Gastrocnemius medialis (tissue), 4 donors: ENCODE data around the gene SALL3. TPM values are rescaled to one million over a fixed set of nuclear protein-coding genes. Genes with fewer than 3 reads are reported as not detected.

Experiments used
- ATAC-seq, 2 donors: fragments of 150-250 bp; one replicate each; pipeline ENCODE4 v1.9.1; 2016
- DNase-seq, 2 donors: peaks; one replicate each; pipeline ENCODE4 v3.0.0-alpha.2; 2019
- H3K27ac ChIP-seq, 4 donors: fragments of 200-600 bp; sonication (generic); 1 replicate in 1 of 4; 2 replicates in 3 of 4; pipeline ENCODE4 v1.5.1; 2016 to 2018; ENCODE audit warnings: mild to moderate bottlenecking in 2 of 4, moderate library complexity in 1 of 4
- H3K27me3 ChIP-seq, 3 donors: fragments of 200-600 bp; sonication (generic) in 2 of 3; 1 replicate in 1 of 3; 2 replicates in 2 of 3; pipeline versions ENCODE4 v1.5.1 to v1.6.0; 2016 to 2019; ENCODE audit warnings: mild to moderate bottlenecking in 1 of 3, moderate library complexity in 1 of 3
- H3K36me3 ChIP-seq, 2 donors: fragments of 200-600 bp; sonication (generic) in 1 of 2; one replicate each; pipeline ENCODE4 v1.5.1; 2017 to 2018
- H3K4me1 ChIP-seq, 2 donors: fragments of 200-600 bp; sonication (generic) in 1 of 2; one replicate each; pipeline ENCODE4 v1.5.1; 2016 to 2017; ENCODE audit warnings: mild to moderate bottlenecking in 2 of 2
- H3K4me3 ChIP-seq, 4 donors: fragments of 200-600 bp; sonication (generic) in 3 of 4; 1 replicate in 1 of 4; 2 replicates in 3 of 4; pipeline ENCODE4 v1.5.1; 2016 to 2019; ENCODE audit warnings: mild to moderate bottlenecking in 2 of 4
- H3K9me3 ChIP-seq, 3 donors: fragments of 200-600 bp; sonication (generic) in 2 of 3; 1 replicate in 1 of 3; 2 replicates in 2 of 3; pipeline ENCODE4 v1.5.1; 2016 to 2019
- POLR2A ChIP-seq, 2 donors: fragments of 450-650 bp; IDR thresholded peaks; one replicate each; pipeline ENCODE4 v1.6.1; 2017; ENCODE audit warnings: antibody characterized with exemption in 2 of 2, mild to moderate bottlenecking in 2 of 2, moderate library complexity in 2 of 2
- in situ Hi-C, 4 donors: fragments of 200-750 bp; cut with MboI; loops; one replicate each; pipeline versions ENCODE4 v1.15.0 to v1.8.0; 2017; ENCODE audit warnings: low sequenced_read_pairs in 4 of 4
- intact Hi-C: fragments of 100-400 bp; cut with DNase I; formaldehyde crosslinking; loops from one replicate; pipeline ENCODE4 v1.15.1; 2023; ENCODE audit warnings: low total_unique reads
- total RNA-seq, 4 donors: library from RNA; depleted of rRNA; stranded (reverse); fragments of >200 nt; gene quantifications; one replicate each; pipeline versions ENCODE4 v1.1.0 to v1.2.3, GENCODE V29; 2016
- TF ChIP-seq, protein P1 (sequence below), 5 experiments: fragments of 450-650 bp in 3 of 5; fragments of 200-600 bp in 2 of 5; sonication (generic) in 2 of 5; IDR thresholded peaks in 4 of 5; conservative IDR thresholded peaks in 1 of 5; 1 replicate in 4 of 5; 2 replicates in 1 of 5; pipeline ENCODE4 v1.5.1; 2016 to 2019; ENCODE audit warnings: antibody characterized with exemption in 5 of 5, mild to moderate bottlenecking in 3 of 5, moderate library complexity in 3 of 5

Gene SALL3
- total RNA-seq, 4 donors from 2014 or later, result not detected

GRCh38 chr18:78999939-79000338 is 20.3 kb downstream of the SALL3 start:
- no peak for TF ChIP-seq POLR2A (IDR thresholded peaks at IDR 0.05)
- TF ChIP-seq, protein P1, sequence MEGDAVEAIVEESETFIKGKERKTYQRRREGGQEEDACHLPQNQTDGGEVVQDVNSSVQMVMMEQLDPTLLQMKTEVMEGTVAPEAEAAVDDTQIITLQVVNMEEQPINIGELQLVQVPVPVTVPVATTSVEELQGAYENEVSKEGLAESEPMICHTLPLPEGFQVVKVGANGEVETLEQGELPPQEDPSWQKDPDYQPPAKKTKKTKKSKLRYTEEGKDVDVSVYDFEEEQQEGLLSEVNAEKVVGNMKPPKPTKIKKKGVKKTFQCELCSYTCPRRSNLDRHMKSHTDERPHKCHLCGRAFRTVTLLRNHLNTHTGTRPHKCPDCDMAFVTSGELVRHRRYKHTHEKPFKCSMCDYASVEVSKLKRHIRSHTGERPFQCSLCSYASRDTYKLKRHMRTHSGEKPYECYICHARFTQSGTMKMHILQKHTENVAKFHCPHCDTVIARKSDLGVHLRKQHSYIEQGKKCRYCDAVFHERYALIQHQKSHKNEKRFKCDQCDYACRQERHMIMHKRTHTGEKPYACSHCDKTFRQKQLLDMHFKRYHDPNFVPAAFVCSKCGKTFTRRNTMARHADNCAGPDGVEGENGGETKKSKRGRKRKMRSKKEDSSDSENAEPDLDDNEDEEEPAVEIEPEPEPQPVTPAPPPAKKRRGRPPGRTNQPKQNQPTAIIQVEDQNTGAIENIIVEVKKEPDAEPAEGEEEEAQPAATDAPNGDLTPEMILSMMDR (IDR thresholded peaks at IDR 0.05 in 4 of 5, conservative IDR thresholded peaks at IDR 0.05 in 1 of 5), result no peak
- no peak for ATAC-seq
- no peak for DNase-seq
- H3K36me3 ChIP-seq, result no peaks in the 10 kb centered on the region
- intact Hi-C loops (no loop called here), in situ Hi-C loops (loop anchor here in 1 of 4 donors (25.0 kb wide), 1 partner anchor 237 kb away; no protein-coding TSS in a partner anchor)
- peaks cover 0 to 4% (median 0%) of the 10 kb centered on the region in 3 donors for H3K27me3 ChIP-seq
- H3K9me3 ChIP-seq, result no peaks in the 10 kb centered on the region
- H3K27ac ChIP-seq, result no peak overlapping the region
- no peaks in the 10 kb centered on the region for H3K4me1 ChIP-seq
- no peak overlapping the region for H3K4me3 ChIP-seq

- Histone ChIP-seq H3K36me3 (no peaks in the 10 kb centered on the region), H3K4me1 (no peaks in the 10 kb centered on the region), H3K27me3 (peaks cover 0 to 4% (median 0%) of the 10 kb centered on the region in 3 donors), H3K27ac (no peak overlapping the region), H3K4me3 (no peak overlapping the region), H3K9me3 (no peaks in the 10 kb centered on the region)
- in situ Hi-C loops (no loop called here), intact Hi-C loops (no loop called here)
- no peak for TF ChIP-seq POLR2A (IDR thresholded peaks at IDR 0.05)
- TF ChIP-seq, protein P1 (IDR thresholded peaks at IDR 0.05 in 4 of 5, conservative IDR thresholded peaks at IDR 0.05 in 1 of 5), result no peak
- no peak for ATAC-seq
- DNase-seq, result no peak
These were observed 21.4 kb downstream of the SALL3 start for GRCh38 chr18:79000997-79001396.

DNA sequence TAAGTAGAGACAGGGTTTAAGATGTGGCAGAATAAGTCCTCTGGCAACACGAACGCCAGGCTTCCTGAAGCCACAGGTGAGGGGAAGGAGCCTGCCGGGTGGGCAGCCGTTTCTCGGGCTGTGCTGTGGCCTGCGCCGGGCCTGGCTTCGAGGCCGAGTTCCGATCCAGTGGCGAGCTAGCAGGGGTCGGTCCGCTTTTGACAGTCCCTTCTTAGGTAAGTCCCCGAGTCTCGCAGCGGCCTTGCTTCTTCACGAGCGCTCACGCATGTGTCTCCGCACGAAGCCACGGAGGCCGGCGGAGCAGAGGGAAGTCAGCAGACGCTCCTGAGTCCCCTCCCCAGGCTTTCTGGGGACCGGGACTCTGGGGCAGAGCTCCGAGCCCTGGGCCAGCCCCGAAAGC is 26.0 kb downstream of the SALL3 start:
- Histone ChIP-seq H3K27ac (no peak overlapping the region), H3K4me1 (no peaks in the 10 kb centered on the region), H3K27me3 (peaks cover 0 to 2% (median 0%) of the 10 kb centered on the region in 3 donors), H3K9me3 (no peaks in the 10 kb centered on the region), H3K4me3 (no peak overlapping the region), H3K36me3 (no peaks in the 10 kb centered on the region)
- no peak for ATAC-seq
- TF ChIP-seq POLR2A (IDR thresholded peaks at IDR 0.05), result no peak
- TF ChIP-seq, protein P1 (IDR thresholded peaks at IDR 0.05 in 4 of 5, conservative IDR thresholded peaks at IDR 0.05 in 1 of 5), result no peak
- intact Hi-C loops, result no loop called here
- DNase-seq, result no peak
- in situ Hi-C loops, result no loop called here

GRCh38 chr18:79006106-79006795 is 26.6 kb downstream of the SALL3 start:
- Histone ChIP-seq H3K27ac (no peak overlapping the region), H3K4me3 (no peak overlapping the region), H3K4me1 (no peaks in the 10 kb centered on the region), H3K27me3 (peaks cover 0 to 2% (median 2%) of the 10 kb centered on the region in 3 donors), H3K9me3 (no peaks in the 10 kb centered on the region), H3K36me3 (no peaks in the 10 kb centered on the region)
- no peak for DNase-seq
- intact Hi-C loops (no loop called here), in situ Hi-C loops (no loop called here)
- TF ChIP-seq, protein P1 (IDR thresholded peaks at IDR 0.05 in 4 of 5, conservative IDR thresholded peaks at IDR 0.05 in 1 of 5), result no peak
- TF ChIP-seq POLR2A (IDR thresholded peaks at IDR 0.05), result no peak
- ATAC-seq, result no peak
